H1 (cell line): Measurements from ENCODE around the gene EEF1G.

ENCODE experiments used
- TBP ChIP-seq: IDR thresholded peaks from 2 replicates; pipeline ENCODE4 v1.6.1; 2011; ENCODE audit warnings: low read depth, low read length, improper control_type of control experiment
- TF ChIP-seq, protein P1 (sequence below), 3 experiments: IDR thresholded peaks; 1 replicate in 2 of 3; 2 replicates in 1 of 3; pipeline versions ENCODE4 v1.5.1 to v1.6.1; 2011; ENCODE audit warnings: low read length in 3 of 3, mild to moderate bottlenecking in 3 of 3, inconsistent platforms in 2 of 3, low read depth in 1 of 3, moderate library complexity in 1 of 3; ENCODE audit not compliant: insufficient read depth in 1 of 3; ENCODE audit errors: control extremely low read depth in 1 of 3

GRCh38 chr11:62539238-62539925 is 34.3 kb downstream of the EEF1G start:
- TF ChIP-seq, protein P1, sequence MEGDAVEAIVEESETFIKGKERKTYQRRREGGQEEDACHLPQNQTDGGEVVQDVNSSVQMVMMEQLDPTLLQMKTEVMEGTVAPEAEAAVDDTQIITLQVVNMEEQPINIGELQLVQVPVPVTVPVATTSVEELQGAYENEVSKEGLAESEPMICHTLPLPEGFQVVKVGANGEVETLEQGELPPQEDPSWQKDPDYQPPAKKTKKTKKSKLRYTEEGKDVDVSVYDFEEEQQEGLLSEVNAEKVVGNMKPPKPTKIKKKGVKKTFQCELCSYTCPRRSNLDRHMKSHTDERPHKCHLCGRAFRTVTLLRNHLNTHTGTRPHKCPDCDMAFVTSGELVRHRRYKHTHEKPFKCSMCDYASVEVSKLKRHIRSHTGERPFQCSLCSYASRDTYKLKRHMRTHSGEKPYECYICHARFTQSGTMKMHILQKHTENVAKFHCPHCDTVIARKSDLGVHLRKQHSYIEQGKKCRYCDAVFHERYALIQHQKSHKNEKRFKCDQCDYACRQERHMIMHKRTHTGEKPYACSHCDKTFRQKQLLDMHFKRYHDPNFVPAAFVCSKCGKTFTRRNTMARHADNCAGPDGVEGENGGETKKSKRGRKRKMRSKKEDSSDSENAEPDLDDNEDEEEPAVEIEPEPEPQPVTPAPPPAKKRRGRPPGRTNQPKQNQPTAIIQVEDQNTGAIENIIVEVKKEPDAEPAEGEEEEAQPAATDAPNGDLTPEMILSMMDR (IDR thresholded peaks at IDR 0.05; ENCODE audit: control extremely low read depth in 1 of 3, insufficient read depth in 1 of 3, low read depth in 1 of 3, low read length in 3 of 3), result no peak
- no peak for TF ChIP-seq TBP
